ENCODE results near the gene PXDC1.

The PXDC1 gene

DNA sequence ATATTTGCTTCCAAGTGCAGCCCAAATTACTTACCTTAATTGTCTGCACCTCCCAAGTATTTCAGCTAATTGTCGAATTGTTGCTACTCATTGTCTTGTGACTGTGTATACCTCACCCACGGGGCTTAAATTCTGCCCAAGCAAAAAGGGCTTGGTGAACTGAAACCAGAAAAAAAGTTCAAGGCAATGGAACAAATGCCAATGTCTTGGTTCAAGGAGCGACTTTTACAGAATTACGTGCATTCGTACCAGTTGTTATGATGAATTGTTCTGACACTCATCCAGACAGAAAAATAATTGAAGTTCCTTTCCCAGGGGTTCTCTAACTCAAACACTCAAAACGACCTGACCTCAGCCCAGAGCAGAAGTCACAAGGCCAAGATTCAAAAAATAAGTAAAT lies 13.9 kb upstream of the PXDC1 start:
- TF ChIP-seq, protein P1, sequence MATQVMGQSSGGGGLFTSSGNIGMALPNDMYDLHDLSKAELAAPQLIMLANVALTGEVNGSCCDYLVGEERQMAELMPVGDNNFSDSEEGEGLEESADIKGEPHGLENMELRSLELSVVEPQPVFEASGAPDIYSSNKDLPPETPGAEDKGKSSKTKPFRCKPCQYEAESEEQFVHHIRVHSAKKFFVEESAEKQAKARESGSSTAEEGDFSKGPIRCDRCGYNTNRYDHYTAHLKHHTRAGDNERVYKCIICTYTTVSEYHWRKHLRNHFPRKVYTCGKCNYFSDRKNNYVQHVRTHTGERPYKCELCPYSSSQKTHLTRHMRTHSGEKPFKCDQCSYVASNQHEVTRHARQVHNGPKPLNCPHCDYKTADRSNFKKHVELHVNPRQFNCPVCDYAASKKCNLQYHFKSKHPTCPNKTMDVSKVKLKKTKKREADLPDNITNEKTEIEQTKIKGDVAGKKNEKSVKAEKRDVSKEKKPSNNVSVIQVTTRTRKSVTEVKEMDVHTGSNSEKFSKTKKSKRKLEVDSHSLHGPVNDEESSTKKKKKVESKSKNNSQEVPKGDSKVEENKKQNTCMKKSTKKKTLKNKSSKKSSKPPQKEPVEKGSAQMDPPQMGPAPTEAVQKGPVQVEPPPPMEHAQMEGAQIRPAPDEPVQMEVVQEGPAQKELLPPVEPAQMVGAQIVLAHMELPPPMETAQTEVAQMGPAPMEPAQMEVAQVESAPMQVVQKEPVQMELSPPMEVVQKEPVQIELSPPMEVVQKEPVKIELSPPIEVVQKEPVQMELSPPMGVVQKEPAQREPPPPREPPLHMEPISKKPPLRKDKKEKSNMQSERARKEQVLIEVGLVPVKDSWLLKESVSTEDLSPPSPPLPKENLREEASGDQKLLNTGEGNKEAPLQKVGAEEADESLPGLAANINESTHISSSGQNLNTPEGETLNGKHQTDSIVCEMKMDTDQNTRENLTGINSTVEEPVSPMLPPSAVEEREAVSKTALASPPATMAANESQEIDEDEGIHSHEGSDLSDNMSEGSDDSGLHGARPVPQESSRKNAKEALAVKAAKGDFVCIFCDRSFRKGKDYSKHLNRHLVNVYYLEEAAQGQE (IDR thresholded peaks at IDR 0.05; ENCODE audit: insufficient read depth in 1 of 2, low read depth in 2 of 2, low read length in 2 of 2), result no peak
- TF ChIP-seq SIN3A (IDR thresholded peaks at IDR 0.05; ENCODE audit: borderline replicate concordance, insufficient read depth, low read length) (no peak), TAF1 (IDR thresholded peaks at IDR 0.05; ENCODE audit: borderline replicate concordance, insufficient read depth, low read length) (no peak), FOXP2 (optimal IDR thresholded peaks at IDR 0.05; ENCODE audit: borderline replicate concordance, extremely low read depth, extremely low read length, insufficient read depth) (no peak), POLR2AphosphoS5 (IDR thresholded peaks at IDR 0.05; ENCODE audit: low read depth, low read length) (no peak)

DNA sequence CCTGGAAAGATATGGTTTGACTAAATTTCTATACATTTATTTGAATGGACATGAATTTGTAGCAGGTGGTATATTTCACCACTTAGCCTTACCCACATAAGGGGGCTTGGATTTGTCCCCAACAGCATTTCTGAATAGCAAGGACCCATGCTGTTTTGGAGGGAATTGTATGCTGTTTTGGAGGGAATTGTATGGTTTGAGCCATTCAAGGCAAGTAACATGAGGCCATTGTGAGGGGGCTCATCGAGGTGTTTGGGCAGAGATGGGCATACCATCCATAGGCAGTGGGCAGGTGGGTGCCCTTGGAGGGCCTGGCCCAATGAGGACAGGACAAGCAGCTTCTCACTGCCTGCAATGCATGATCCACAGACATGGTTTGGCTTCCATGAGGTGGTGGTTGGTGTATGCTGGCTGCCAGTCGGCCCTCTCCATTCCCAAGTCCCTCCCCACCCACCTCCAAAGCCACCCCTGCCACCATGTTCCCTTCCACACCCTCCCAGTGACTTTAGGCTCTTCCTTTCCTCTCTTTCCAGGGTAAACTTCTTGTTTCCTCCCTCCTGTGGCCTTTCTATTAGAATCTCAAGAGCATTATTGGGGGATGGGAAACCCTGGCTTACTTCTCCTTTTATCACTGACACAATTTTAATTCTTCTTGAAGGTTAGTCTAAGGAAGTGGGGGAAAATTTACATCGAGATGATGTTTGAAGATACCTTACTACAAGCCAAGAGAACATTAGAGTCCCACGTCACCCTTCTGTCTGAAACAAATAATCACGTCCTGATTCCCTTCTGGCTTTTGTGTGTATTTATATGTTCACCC lies 13.2 kb upstream of the PXDC1 start:
- TF ChIP-seq, protein P1 (IDR thresholded peaks at IDR 0.05; ENCODE audit: insufficient read depth in 1 of 2, low read depth in 2 of 2, low read length in 2 of 2), result no peak
- no peak for TF ChIP-seq POLR2AphosphoS5 (IDR thresholded peaks at IDR 0.05; ENCODE audit: low read depth, low read length)

DNA sequence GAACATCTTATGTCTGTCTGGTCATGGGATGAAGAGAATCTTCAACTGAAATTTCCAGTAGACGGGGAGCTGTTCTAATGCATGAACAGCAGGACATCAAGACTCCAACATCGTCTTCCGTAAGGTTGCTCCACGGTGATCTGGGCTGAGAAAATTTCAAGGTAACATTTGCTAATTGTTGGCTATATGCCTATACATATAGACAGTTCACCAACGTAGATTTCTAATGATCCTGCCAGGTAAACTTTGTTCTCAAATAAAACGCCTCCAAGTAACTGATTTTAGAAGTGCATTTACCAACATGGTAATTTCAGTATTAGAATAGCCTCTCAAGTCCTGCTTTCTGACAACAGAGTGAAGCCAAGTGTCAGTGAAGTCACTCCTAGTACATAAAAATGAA lies 11.3 kb upstream of the PXDC1 start:
- no peak for TF ChIP-seq TAF1 (IDR thresholded peaks at IDR 0.05; ENCODE audit: borderline replicate concordance, insufficient read depth, low read length)

DNA sequence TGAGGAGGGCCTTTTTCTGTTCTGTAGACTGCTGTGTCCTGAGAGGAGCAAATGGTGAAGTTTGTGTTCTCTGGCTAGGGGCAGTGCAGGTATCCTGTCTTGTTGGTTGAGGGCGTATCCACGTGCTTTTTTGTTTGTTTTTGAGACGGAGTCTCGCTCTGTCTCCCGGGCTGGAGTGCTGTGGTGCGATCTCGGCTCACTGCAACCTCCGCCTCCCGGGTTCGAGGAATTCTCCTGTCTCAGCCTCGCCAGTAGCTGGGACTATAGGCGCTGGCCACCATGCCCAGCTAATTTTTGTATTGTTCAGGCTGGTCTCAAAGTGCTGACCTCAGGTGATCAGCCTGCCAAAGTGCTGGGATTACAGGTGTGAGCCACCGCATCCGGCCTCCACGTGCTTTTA lies 10.8 kb upstream of the PXDC1 start:
- TF ChIP-seq FOXP2 (optimal IDR thresholded peaks at IDR 0.05; ENCODE audit: borderline replicate concordance, extremely low read depth, extremely low read length, insufficient read depth) (no peak), TAF1 (IDR thresholded peaks at IDR 0.05; ENCODE audit: borderline replicate concordance, insufficient read depth, low read length) (no peak), SIN3A (IDR thresholded peaks at IDR 0.05; ENCODE audit: borderline replicate concordance, insufficient read depth, low read length) (no peak)
- TF ChIP-seq, protein P1 (IDR thresholded peaks at IDR 0.05; ENCODE audit: insufficient read depth in 1 of 2, low read depth in 2 of 2, low read length in 2 of 2), result no peak

DNA sequence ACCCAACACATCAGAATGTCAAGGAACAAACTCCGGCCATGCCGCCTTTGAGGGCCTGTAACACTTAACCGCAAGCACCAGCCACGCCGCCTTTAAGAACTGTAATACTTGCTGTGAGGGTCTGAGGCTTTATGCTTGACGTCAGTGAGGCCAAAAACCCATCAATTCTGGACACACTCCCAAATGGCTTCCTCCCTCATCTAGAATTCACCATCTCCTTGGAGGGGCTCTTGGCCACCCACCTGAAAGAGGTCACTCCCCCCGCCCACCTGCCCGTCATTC lies 10.4 kb upstream of the PXDC1 start:
- no peak for TF ChIP-seq SIN3A (IDR thresholded peaks at IDR 0.05; ENCODE audit: borderline replicate concordance, insufficient read depth, low read length)
- no peak for TF ChIP-seq FOXP2 (optimal IDR thresholded peaks at IDR 0.05; ENCODE audit: borderline replicate concordance, extremely low read depth, extremely low read length, insufficient read depth)
- TF ChIP-seq, protein P1 (IDR thresholded peaks at IDR 0.05; ENCODE audit: insufficient read depth in 1 of 2, low read depth in 2 of 2, low read length in 2 of 2), result no peak
- no peak for TF ChIP-seq POLR2AphosphoS5 (IDR thresholded peaks at IDR 0.05; ENCODE audit: low read depth, low read length)
- TF ChIP-seq TAF1 (IDR thresholded peaks at IDR 0.05; ENCODE audit: borderline replicate concordance, insufficient read depth, low read length), result no peak

Data from PFSK-1 (cell line).